Activated CD8-positive, alpha-beta memory T cell treated with anti-CD3 and anti-CD28 coated beads, Interleukin-2, amount 50 U/mL, for 48 hours (primary cell): ENCODE data around the gene ATRNL1.

Source experiments
- DNase-seq: peaks from one replicate; pipeline ENCODE4 v3.0.0-alpha.2; 2020

Gene ATRNL1

DNA sequence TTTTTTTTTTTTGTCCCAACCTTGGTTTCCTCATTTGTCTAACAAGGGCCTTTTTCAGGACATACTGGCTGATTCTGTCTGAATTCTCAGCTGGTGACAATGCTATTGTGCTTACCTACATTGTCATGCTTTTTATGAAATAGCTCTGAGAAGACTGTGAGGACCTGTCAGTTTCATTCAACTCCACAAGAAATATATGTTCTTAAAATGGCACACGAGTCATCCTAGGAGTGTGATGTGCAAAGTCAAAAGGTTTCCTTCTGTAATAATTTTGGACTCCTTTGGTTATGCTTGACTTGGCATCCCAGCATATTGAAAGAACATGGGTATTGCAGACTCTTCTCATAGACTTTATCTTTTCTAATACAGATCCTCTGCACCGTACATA is 863.8 kb downstream of the ATRNL1 start:
- DNase-seq = no peak

DNA sequence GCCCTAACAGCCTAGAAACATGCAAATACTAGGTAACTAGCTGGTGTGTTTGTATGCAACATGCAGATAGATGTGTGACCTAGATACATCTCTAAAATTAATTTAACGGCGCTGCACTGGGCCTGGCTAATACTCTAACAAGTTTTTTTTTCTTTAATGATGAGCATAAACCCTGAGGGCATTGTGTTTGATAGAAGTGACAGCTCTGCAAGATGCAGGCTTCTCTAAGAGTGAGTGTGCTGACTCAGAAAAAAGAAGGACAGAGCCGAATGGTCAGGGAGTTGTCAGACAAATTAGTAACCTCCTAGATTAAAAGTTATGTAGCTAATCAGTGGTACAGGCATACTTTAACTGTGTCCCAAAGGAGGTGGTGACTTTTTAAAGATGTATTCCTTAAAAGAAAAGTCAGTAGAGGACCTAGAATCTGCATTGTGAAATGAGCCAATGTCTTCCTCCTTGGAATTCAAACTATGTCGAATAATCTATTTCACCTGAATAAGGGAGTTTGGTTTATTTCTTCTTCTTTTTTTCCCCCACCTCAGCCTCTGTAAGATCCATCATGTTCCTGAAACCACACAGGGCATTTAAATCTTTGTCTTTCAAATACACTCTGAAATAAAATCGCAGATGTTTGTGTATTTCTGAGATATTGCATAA is 864.7 kb downstream of the ATRNL1 start:
- no peak for DNase-seq

DNA sequence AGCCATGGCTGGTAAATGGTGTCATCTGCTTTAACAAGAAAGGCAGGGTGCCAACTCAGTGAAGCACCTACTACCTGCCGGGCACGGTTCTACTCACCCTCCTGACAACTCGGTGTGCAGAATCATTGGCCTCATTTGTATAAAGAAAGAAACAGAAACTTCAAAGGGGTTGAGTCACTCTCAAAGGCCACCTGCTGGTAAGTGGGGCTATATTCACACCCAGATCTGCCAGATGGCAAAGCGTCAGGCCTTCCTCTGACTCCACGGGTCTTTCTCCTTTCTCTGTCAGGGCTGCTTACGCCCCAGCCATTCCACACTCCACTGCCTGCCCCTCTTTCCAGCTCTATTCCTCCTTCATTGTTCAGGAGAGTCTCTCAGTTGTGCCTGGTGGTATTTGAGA is 870.7 kb downstream of the ATRNL1 start:
- no peak for DNase-seq

DNA sequence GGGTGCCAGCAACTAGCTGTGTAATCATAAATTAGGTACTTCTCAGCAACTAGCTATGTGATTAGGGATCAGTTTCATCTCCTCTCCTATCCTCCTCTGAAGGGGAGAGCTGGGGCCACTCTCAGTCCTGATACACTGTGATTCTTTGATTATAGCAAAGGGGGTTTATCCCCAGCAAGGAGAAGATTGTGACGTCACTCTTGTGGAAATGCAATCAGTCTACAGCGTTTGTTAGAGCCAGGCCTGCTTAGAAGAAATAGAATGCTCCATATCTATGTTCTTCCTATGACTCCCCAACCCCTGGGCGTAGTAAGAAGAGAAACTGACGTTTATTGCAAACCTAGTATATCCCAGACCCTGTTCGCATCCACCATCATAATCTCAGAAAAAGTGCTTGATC is 871.7 kb downstream of the ATRNL1 start:
- DNase-seq = no peak

DNA sequence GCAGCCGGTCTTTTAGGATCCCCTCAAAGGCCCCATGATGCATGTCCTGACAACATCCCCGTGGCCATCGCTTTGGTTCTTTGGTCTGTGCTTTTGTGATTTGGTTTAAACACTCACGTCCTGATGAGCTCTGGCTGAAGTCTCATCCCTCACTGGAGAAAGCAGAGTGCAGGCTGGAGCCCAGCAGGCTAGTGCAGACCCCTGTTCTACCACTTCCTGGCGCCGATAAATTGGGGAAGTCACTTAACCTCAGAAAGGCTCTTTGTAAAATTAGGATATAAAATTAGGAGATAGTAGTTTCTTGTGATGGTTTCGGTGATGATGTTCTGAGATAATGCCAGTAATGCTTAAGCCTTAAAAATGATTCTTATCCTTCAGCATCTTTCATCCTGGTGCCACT is 872.2 kb downstream of the ATRNL1 start:
- DNase-seq = no peak

DNA sequence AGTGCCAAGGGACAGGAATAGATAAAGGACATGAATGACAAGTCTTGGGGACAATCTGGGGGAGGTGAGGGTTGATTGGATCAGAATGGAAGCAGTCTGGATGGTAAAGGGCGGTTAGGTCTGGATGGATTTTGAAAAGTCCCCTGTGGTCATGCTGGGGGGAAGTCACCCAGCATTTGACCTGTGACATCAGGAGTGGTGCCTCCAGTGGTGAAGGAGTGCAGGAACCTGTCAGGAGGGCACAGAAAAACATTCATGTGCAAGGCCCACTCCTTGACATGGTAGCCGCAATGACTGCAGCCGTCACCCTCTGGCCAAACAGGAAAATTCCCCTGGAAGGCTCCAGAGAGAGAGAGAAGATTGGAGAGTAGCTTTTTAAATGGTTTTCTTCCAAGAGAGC is 875.1 kb downstream of the ATRNL1 start:
- DNase-seq = no peak

DNA sequence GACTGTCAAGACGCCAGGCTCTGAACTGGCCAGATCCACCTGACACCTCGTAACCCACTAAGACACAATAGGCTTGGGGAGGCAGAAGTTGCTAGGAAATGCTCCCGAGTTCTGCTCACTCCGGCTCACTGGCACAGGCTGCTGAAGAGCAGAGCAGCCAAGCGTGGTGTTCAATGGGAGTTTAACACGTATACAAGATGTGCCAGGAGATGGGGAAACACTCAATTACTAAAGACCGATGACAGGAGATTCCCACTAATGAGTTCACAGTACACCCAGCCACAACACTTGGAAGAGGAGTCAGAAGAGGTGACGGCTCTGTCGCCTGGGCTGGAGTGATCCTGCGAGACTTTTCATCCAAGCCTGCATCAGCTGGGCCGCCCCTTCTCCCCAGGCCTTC is 876.4 kb downstream of the ATRNL1 start:
- no peak for DNase-seq

DNA sequence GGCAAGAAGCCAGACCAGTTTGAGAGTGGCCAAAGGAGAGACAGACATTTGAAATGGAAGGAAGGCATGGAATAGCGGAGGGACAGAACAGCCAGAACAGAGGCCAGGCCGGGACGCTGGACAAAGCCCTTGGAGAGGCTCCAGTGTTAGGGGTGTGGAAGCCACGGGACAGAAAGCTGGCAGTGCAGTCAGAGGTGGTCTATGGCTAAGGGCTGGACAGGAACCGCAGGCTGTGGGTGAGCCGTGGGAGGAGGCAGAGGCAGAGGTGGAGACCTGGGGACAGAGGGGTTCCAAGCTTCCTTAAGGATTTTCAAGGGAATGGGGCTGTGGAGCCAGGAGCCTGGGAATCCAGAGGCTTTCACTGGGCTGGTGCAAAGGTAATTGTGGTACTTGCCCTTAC is 878.8 kb downstream of the ATRNL1 start:
- no peak for DNase-seq

DNA sequence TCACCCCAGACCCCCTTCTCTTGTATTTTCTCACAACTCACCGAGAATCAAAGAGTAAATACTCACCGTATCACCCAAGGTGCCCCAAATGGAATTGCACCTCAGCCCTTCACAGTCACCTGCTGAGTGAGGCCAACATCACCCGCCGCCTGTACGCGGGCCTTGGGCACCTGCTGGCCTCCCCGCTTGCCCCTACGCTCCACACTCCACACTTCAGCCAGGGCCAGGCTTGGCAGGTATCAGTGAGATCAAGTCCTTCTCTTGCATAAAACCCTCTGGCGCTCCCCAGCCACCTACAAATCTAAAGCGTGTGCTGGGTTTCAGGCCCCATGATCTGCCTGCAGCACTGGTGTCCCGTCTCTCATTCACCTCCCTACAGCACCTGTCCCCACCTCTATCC is 879.3 kb downstream of the ATRNL1 start:
- no peak for DNase-seq

DNA sequence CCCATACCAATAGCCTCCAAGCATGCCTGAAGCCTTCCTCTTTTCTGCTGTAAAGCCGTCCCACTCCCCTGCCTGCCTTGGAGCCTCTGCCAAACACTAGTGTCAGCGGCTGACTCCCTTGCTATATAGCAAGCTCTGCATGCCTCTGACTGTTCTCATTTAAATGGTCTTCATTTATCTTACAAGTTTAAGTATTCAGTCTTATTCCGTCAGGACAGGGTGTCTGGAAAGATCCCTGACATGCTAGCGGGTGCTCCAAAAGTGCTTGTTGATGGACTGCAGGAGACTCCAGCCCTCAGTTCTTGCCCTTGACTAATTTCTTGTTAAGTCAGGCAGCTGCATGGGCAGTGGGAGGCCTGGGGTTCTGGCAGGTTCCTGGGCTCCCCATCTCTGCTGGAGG is 881.2 kb downstream of the ATRNL1 start:
- DNase-seq = no peak

DNA sequence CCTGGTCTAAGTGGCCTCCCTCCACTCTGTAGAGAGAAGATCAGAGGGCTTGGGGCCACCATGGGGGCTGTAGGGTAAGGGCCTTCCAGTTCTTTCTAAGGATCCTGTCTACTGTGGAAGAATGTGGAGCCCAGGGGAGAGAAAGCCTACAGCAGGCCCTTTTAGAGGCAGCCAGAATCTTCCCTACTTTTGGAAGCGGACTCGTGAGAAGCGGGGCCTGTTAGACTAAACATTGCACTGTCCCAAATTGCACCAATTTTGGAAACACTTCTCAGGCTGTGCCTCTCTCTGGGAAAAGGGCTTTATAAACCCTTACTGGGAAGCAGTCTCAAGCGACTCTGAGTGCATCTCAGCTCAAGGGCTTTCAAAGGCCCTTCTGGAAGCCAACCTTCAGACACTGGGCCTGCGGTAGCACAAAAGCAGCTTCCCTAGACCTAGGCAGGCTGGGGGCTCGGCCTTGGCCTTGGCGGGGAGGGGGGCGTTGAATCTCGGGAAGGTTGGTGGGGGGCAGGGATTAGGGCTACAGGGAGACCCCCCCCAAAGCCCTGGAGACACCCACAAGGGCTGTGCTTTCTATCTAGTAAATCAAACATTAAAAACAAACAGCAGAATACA is 881.8 kb downstream of the ATRNL1 start:
- no peak for DNase-seq

DNA sequence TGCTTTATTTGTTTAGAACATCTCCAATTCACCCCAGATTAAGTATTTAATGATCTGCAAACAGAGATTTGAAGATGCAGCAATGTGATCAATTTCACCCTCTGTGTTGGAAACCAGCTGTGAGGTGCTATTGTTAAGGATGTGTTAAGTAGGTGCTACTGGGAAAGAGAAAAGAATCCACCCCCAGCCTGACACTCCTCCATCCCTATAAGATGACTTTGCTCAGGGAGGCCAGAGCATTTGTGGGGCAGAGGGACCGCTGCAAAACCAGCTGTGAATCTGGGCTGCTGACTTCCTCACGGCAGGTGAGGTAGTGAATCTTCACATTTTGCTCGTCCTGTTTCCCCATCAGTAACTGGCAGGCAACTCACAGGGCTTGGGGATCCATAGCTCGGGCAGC is 882.3 kb downstream of the ATRNL1 start:
- DNase-seq = no peak

DNA sequence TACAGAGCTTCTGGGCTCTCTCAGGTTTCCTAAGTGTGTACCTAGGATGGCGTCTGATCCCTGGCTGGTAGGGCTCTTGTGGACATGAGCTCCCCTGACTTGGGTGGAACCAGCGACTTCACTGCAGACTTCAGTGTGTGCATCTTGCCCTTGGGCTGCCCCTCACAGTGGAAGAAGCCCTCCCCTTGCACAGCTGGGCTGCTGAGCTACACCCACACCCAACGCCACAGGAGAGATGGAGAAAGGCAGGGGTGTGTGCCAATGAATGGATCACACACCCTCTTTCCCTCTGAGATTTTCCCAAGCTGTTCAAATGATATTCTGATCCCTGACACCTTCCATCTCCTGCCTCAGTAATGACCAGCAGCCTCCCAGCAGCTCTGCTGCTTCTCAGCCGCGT is 883.2 kb downstream of the ATRNL1 start:
- DNase-seq = no peak

DNA sequence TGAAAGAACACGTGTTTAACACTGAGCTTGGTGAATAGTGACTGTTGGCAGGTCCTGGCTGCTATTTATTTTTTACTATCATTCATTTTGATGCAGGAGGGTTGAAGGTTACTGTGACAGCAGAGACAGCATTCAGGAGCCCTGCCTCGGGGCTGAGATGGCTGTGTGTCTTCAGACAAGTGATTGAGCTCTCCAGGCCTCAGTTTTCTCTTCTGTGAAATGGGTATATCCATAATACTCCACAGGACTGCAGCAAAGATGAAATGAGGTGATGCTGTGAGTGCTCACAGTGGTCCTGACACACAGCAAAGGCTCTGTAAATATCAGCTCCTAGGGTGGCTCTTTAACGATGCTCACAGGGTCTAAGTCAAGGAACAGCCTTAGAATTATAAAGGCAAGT is 884.7 kb downstream of the ATRNL1 start:
- DNase-seq = no peak

DNA sequence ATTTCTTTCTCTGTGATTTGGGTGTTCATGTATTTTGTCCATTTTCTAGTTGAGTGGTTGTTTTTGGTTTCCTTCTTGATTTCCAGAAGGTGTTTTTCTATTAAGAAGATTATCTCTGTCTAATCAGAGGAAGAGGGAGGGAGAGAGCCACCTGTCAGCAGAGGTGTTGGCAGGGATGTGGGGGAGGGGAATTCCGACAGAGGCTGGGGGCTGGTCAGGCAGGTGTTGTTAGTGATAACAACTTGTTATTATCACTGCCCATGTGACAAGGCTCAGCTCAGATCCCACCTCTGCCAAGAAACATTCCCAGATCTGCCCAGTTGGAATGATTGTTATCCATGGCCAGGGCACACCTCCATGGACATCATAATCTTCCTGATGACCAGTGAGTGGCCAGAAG is 886.4 kb downstream of the ATRNL1 start:
- DNase-seq = no peak

DNA sequence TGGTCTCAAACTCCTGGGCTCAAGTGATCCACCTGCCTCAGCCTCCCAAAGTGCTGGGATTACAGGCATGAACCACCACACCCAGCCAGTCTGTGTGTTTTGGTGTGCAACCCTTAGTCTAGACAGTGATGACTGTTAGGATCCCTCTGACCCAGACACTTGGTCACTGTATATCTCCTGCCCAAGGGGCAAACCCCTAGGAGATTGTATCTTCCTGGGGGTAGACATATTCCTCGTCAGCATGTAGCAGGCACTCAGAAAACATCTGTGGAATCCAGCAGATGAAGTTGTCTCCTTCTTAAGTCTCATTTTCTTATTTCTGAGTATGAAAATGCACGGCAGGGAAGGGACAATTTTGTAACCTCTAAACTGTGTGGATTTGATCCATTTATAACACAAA is 887.3 kb downstream of the ATRNL1 start:
- no peak for DNase-seq

DNA sequence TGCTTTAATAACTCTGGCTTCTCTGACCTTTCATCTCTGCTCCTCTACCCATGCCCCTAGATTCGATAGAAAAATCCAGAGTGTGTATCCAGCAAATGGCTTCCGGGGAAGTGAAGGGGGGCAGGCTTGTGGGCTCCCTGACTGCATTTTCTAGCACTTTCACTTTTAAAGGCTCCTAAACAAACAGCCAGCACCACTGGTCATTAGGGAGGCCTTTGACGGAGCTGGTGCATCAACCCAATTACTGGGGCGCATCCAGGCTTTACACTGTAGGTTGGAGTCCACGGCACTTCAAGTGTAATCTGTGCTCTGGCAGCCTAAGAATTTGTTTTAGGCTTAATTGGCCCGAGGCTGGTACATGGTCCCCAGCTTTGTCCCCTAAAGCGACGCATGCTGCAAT is 887.9 kb downstream of the ATRNL1 start:
- no peak for DNase-seq

DNA sequence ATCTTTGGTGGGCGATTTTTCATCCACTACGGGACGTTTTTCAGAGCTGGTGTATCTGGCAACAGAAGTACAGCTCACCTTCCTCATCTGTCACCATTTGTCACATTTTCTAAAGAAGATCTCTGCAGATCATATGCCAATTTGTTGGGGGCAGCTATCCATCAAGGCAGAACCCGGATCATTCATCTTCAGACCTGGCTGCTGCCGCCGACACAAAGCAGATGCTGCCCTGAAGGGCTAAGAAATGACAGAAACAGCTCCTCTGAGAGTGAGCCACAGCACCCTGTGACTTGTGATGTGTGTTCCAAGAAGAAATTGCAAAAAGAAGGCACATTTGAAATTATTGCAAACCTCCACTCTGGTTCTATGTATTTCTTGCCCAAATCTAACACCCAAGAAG is 888.9 kb downstream of the ATRNL1 start:
- no peak for DNase-seq

DNA sequence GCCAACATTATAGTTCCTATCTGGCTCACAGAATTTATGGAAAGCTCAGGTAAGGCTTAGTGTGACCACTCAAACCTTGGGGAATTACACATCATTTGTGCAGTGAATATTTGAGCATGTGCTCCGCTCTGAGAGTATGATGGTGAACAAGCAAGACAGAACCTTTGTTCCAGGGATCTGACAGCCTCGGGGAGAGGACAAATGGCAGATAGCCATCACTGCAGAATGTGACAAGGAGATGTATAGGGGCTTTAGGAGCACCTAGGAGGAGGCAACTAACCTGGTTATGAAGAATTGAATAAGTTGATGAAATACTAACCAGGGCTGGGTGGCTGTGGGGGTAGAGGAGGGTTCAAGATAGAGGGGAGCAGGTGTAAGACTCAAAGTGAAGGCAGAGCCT is 889.4 kb downstream of the ATRNL1 start:
- DNase-seq = no peak

DNA sequence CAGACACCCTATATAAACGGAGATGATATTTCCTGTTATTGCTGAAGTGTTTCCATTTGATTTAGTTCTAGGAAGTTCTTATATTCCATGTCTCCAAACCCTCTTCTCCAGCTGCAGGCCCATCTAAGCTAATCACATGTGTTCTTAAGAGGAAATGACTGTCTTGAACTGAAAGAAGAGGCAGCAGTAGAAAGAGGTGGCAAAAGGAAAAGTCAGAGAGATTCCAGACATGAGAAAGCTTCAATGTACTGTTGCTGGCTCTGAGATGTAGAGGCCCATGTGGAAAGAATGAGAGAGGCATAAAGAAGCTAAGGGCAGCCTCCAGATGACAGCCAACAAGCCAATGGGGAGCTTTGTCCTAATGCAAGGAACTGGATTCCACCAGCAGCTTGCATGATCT is 892.6 kb downstream of the ATRNL1 start:
- DNase-seq = no peak

DNA sequence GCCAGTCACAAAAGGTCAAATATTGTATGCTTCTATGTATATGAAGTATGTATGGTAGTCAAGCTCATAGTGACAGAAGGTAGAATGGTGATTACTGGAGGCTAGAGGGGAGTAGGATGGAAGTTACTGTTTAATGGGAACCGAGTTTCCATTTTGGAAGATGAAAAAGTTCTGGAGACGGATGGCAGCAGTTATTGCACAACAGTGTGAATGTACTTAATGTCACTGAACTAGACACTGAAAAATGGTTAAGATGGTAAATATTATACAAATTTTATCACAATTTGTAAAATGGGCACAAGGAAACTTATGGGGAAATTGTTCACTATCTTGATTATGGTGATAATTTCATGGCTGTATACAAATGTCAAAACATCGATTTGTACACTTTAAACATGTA is 895.2 kb downstream of the ATRNL1 start:
- DNase-seq = no peak

DNA sequence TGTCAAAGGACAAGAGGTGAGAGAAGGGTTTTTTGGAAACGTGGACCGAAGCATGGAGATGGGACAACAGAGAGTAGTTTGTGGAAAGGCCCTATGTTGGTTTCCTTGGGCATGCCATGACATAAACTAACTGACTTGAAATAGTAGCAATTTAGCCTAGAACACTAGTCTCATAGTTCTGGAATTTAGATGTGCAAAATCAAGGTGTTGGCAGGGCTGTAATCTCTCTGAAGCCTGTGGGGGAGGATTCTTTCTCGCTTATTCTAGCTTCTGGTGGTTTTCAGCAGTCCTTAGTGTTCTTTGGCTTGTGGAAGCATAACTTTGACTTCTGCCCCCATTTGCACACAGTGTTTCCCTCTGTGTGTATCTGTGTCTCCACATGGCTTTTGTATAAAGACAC is 896.5 kb downstream of the ATRNL1 start:
- no peak for DNase-seq

DNA sequence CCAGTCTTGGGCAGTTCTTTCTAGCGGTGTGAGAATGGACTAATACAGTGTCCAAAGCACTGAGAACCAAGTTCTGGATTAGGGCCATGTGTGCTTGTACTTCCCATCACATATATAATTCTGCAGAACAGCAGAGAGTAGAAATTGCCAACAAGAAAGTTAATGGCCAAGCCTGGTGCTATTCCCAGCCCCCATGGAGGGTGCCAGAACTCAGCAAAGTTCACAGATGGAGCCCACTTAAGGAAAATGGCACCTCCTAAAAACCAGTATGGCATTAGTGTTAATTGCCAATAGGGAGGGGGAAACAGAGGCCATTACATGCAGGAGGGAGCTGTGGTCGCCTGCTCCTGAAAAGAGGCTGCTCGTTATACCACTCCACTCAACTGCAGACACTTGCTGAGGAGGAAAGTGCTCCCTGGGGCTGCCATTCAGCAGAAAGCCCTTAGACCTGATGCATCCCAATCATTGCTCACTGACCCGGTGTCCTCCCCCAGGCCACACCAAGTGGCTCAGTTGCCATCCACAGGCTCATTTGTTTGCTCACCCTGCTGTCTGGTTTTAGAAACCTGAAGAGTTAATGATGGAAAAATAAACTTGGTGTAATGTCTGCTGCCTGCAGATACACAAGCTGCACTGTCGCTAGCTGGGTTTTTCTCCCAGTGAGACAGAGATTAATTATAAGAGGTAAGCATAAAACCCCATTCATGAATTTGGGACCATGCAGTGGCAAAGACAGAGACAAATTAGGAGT is 899.2 kb downstream of the ATRNL1 start:
- DNase-seq = no peak

DNA sequence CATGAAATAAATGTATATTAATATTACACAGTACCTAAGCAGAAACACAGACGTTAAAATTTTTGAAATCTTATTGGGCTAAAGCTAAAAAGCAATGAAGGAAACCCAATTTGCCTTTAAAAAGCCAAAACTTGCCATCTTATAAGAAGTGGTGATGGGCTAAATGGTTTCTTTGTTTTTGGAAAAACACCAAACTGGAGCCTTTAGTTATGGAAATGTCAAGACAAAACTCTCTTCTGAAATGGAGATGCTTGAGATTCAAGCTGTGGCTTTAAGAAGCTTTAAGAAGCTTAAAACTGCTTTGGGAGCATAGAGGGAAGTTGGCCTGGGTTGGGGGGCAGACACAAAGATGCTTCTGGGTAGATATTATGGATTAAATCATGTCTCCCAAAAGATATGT is 902.9 kb downstream of the ATRNL1 start:
- DNase-seq = no peak

DNA sequence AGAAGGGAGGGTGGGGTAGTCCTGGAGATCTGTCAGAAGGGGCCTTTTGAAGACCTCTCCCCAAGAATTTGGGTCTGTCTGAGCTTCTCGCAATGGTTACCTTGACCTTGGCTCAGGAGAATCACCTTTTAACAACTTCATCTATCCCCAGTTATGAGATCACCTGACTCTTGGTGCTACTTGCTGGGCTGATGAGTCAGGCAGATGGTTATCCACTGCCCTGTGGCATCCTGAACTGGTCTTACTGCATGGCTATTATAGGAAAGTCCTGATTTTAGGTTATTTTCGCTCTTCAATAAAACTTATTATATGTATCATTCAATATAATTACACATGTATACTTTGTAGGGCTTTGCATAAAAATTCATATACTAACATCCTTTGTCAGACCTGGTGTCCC is 905.1 kb downstream of the ATRNL1 start:
- DNase-seq = no peak
